Progenitor cell of endocrine pancreas (in vitro differentiated cells): Measurements from ENCODE around the gene PRM3. TPM values are rescaled to one million over a fixed set of nuclear protein-coding genes. Genes with fewer than 3 reads are reported as not detected.

Source experiments
- DNase-seq: peaks from one replicate; pipeline ENCODE4 v3.0.0; 2021; ENCODE audit warnings: low spot score; ENCODE audit not compliant: unreplicated experiment
- H3K27ac Mint-ChIP-seq: 2 replicates; pipeline ENCODE4 v1.8.0; 2021; ENCODE audit warnings: mild to moderate bottlenecking, moderate library complexity, mixed read lengths
- H3K27me3 Mint-ChIP-seq: 2 replicates; pipeline ENCODE4 v1.8.0; 2021; ENCODE audit warnings: mixed read lengths
- H3K36me3 Mint-ChIP-seq: 2 replicates; pipeline ENCODE4 v1.8.0; 2022; ENCODE audit warnings: mixed read lengths; ENCODE audit not compliant: insufficient read depth
- H3K4me1 Mint-ChIP-seq: 2 replicates; pipeline ENCODE4 v1.8.0; 2021; ENCODE audit warnings: low read depth, mixed read lengths
- H3K4me3 Mint-ChIP-seq: 2 replicates; pipeline ENCODE4 v1.8.0; 2021; ENCODE audit warnings: low read depth, mild to moderate bottlenecking, moderate library complexity, mixed read lengths
- H3K9me3 Mint-ChIP-seq: 2 replicates; pipeline ENCODE4 v1.8.0; 2021; ENCODE audit warnings: low read depth, mixed read lengths
- CTCF ChIP-seq: fragments of 200-600 bp; sonication (generic); IDR thresholded peaks from one replicate; pipeline ENCODE4 v1.5.0; 2021; ENCODE audit warnings: antibody characterized with exemption, mild to moderate bottlenecking; ENCODE audit not compliant: unreplicated experiment
- total RNA-seq: library from RNA; stranded (reverse); gene quantifications from 2 replicates; pipeline ENCODE4 v1.2.1, GENCODE V29; 2021

PRM3 gene
- total RNA-seq, 1 donor from 2014 or later, result not detected

- peak overlapping the region; percentile 13 for H3K27ac Mint-ChIP-seq
- H3K27me3 Mint-ChIP-seq, result peaks cover 14% of the 10 kb centered on the region
- H3K4me1 Mint-ChIP-seq, result peaks cover 13% of the 10 kb centered on the region
- no peaks in the 10 kb centered on the region for H3K36me3 Mint-ChIP-seq
- H3K4me3 Mint-ChIP-seq, result no peak overlapping the region
- no peak for DNase-seq
- TF ChIP-seq CTCF, result no peak
- no peaks in the 10 kb centered on the region for H3K9me3 Mint-ChIP-seq
Measured at GRCh38 chr16:11312718-11313492, 39.5 kb upstream of the PRM3 start.

GRCh38 chr16:11310997-11311561, 37.6 kb upstream of the PRM3 start:
- Mint-ChIP-seq H3K27ac (no peak overlapping the region), H3K27me3 (peaks cover 7% of the 10 kb centered on the region), H3K4me3 (no peak overlapping the region), H3K9me3 (no peaks in the 10 kb centered on the region), H3K36me3 (no peaks in the 10 kb centered on the region), H3K4me1 (peaks cover 12% of the 10 kb centered on the region)
- TF ChIP-seq CTCF, result no peak
- no peak for DNase-seq

- Mint-ChIP-seq H3K4me1 (peaks cover 10% of the 10 kb centered on the region), H3K36me3 (no peaks in the 10 kb centered on the region), H3K4me3 (no peak overlapping the region), H3K27me3 (peaks cover 5% of the 10 kb centered on the region), H3K27ac (no peak overlapping the region), H3K9me3 (no peaks in the 10 kb centered on the region)
- TF ChIP-seq CTCF, result no peak
- no peak for DNase-seq
Measured at GRCh38 chr16:11310634-11310977, 37.2 kb upstream of the PRM3 start.

- no peak for TF ChIP-seq CTCF
- Mint-ChIP-seq H3K9me3 (no peaks in the 10 kb centered on the region), H3K4me1 (peaks cover 10% of the 10 kb centered on the region), H3K27ac (peak overlapping the region; percentile 11), H3K4me3 (no peak overlapping the region), H3K27me3 (peaks cover 5% of the 10 kb centered on the region), H3K36me3 (no peaks in the 10 kb centered on the region)
- DNase-seq, result no peak
Measured at GRCh38 chr16:11309895-11310633, 36.6 kb upstream of the PRM3 start.

- no peak overlapping the region for H3K27ac Mint-ChIP-seq
- no peak overlapping the region for H3K4me3 Mint-ChIP-seq
- H3K4me1 Mint-ChIP-seq, result peaks cover 7% of the 10 kb centered on the region
- TF ChIP-seq CTCF, result no peak
- no peaks in the 10 kb centered on the region for H3K9me3 Mint-ChIP-seq
- peaks cover 5% of the 10 kb centered on the region for H3K27me3 Mint-ChIP-seq
- no peaks in the 10 kb centered on the region for H3K36me3 Mint-ChIP-seq
- no peak for DNase-seq
Measured at GRCh38 chr16:11308493-11309283, 35.3 kb upstream of the PRM3 start.
